ENCODE results near the gene NPIPA3. TPM values are rescaled to one million over a fixed set of nuclear protein-coding genes. Genes with fewer than 3 reads are reported as not detected.
"Not testable (repeated sequence)": the region's sequence is repeated elsewhere in the genome, so short reads cannot be mapped to it uniquely, and the experiment has no call there.

The NPIPA3 gene
- 1.2 and 1.6 TPM in 2 replicates for total RNA-seq

DNA sequence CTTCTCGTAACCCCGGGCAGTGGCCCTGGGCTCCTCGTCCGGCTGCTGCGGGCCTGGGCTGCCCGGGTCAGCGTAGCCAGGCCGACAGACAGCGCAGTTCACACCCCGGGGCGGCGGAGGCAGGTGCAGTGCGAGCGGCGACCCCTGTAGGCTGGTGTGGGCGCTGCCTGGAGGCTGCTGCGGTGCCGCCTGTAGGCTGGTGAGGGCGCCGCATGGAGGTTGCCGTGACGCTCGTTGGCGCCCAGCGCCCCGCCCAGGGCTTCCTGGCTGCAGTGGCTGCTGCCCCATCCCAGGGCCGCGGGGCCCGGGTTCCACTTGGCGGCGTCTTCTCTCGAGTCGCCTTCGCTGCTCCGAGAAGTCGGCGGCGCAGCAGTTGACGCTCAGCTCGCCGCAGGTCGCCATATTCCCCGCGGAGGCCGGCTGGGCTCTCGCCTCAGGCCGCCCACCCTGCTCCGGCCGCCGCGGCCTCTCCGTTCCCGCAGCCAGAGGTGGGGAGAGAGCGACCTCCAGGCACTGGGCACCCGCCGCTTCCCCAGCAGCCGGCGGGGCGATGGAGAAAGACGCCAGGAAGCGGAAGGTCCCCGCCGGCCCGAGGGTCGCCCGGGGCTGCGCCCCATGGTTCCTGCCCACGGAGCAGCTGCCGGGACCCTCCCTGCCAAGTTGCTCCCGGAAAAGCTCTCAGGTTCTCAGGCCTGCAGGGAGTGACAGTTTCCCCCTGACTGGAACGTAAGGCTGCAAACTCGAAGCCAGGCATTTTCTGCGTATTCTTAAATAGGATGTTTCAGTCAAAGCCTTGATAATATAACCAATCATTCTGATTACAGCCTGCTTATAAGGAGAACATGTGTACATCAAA lies at the start of gene NPIPA3:
Gene NPIPA3, plus strand, starts transcription at position 256 of the 856 bp plus-strand sequence. CDS start 5,533 bp downstream, outside the sequence.
- not testable (repeated sequence) for H3K4me1 Mint-ChIP-seq (ENCODE audit: low read depth); DNase-seq (ENCODE audit: low spot score)

DNA sequence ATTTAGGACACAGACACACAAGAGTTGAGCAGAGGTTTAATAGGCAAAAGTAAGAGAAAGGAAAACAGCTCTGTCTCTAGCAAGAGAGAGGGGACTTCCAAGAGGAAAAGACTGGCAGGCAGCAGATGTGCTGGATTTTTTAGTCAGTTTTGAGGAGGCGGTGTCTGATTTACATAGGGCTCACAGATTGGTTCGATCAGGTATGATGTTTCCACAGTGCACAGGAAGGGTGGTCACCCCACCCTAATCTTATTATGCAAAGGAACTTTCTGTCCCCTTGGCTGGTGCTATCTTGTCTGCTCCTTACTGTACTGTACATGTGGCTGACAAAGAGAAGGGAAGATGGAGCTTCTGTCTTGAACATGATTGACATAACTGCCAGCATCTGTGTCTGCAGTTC lies 45.1 kb upstream of the NPIPA3 start:
- Mint-ChIP-seq H3K4me1 (ENCODE audit: low read depth) (peaks cover 7% of the 10 kb centered on the region), H3K9me3 (no peaks in the 10 kb centered on the region), H3K27ac (peak overlapping the region; percentile 61), H3K36me3 (ENCODE audit: low read depth) (peaks cover 56% of the 10 kb centered on the region), H3K27me3 (ENCODE audit: low read depth) (no peaks in the 10 kb centered on the region), H3K4me3 (ENCODE audit: low read depth) (no peak overlapping the region)
- intact Hi-C loops (cut with micrococcal nuclease): no loop called here
- no peak for DNase-seq (ENCODE audit: low spot score)

More for the DNA sequence above, at the start of gene NPIPA3:
- H3K9me3 Mint-ChIP-seq; H3K36me3 Mint-ChIP-seq (ENCODE audit: low read depth); intact Hi-C loops (cut with micrococcal nuclease); H3K27ac Mint-ChIP-seq; H3K4me3 Mint-ChIP-seq (ENCODE audit: low read depth); H3K27me3 Mint-ChIP-seq (ENCODE audit: low read depth): not testable (repeated sequence)

DNA sequence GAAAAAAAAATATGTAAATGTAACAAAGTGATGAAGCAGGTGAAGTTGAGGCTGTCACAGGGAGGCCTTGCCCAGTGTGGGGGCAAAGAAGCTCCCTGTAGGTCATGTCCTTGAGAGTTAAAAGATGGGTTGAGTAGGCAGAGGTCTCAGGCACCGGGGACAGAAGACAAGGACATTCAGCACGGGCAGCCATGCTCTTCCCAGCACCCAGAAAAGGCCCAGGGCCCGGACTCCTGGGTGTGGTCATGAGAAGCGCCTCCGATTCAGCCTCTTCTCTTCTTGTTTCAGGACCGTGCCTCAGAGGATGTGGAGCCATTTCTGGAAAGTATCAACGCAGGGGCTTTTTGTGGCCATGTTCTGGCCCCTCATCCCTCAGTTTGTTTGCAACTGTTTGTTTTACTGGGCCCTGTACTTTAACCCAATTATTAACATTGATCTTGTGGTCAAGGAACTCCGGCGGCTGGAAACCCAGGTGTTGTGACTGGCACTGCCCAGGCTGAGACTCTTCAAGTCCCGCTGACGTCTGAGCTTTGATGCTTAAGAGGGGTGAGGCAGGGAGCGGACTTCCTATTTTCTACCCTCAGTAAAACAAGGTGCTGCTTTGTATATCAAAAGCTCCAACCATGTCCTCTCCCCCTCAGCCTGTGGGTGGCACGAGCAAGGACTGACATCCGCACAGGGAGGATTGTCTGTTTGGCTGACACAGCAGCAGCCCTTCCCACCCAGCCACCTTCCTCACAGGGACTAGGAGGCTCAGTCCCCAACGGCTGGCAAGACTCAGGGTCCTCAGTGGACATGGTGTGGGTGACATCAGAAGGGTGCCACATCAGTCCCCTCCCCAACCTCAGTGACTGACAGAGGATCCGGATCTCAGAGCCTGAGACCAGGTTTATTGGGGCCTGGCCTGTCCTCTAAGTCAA lies 35.6 kb upstream of the NPIPA3 start:
- H3K27me3 Mint-ChIP-seq (ENCODE audit: low read depth): no peaks in the 10 kb centered on the region
- peaks cover 3% of the 10 kb centered on the region for H3K4me1 Mint-ChIP-seq (ENCODE audit: low read depth)
- no peaks in the 10 kb centered on the region for H3K9me3 Mint-ChIP-seq
- H3K36me3 Mint-ChIP-seq (ENCODE audit: low read depth): peaks cover 59% of the 10 kb centered on the region
- no peak overlapping the region for H3K4me3 Mint-ChIP-seq (ENCODE audit: low read depth)
- no peak for DNase-seq (ENCODE audit: low spot score)
- intact Hi-C loops (cut with micrococcal nuclease): no loop called here
- no peak overlapping the region for H3K27ac Mint-ChIP-seq

DNA sequence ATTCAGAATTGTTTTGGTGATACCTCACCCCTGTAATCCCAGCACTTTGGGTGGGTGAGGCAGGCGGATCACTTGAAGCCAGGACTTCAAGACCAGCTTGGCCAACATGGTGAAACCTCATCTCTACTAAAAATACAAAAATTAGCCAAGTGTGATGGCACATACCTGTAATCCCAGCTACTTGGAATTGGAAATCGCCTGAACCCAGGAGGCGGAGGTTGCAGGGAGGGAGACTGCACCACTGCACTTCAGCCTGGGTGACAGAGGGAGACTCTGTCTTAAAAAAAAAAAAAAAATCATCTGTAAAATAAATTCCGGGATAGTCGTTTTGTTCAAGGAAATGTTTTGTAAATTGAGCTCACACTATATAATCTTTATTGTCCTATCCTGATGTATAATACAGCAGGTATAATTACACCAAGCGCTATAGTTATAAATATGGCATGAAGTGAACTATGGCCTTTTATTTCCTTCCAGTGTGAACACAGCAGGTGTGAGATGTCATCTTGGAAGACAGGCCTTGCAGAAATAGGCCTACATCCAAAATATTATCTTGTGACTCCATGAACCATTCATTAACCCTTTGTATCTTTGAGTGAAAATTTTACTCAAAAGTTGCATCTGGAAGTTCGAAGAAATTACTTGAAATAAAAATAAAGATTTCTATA lies 34.5 kb upstream of the NPIPA3 start:
- intact Hi-C loops (cut with micrococcal nuclease): no loop called here

DNA sequence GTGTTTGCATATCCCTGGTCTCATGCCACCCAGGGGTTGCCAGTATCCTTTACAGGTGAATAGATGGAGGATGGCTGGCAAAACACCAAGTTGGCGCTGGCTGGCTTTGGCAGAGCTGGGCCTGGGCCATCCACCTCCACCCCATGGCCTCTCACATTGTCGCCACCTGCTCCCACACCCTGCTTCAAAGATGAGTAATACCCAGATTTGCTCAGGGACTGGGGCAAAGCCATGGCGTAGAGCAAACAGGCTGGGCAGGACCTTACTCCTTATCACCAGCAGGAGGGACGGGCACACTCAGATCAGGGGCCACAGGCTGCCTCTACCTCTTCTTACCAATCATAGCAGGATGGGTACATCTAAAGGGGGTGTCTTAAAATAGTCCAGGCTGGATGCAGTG lies 33.4 kb upstream of the NPIPA3 start:
- intact Hi-C loops (cut with micrococcal nuclease): no loop called here
- Mint-ChIP-seq H3K36me3 (ENCODE audit: low read depth) (peaks cover 47% of the 10 kb centered on the region), H3K9me3 (no peaks in the 10 kb centered on the region), H3K27ac (no peak overlapping the region), H3K4me3 (ENCODE audit: low read depth) (no peak overlapping the region), H3K27me3 (ENCODE audit: low read depth) (no peaks in the 10 kb centered on the region), H3K4me1 (ENCODE audit: low read depth) (peaks cover 4% of the 10 kb centered on the region)
- DNase-seq (ENCODE audit: low spot score): no peak

More for the DNA sequence above, 34.5 kb upstream of the NPIPA3 start:
- Mint-ChIP-seq H3K9me3 (no peaks in the 10 kb centered on the region), H3K36me3 (ENCODE audit: low read depth) (peaks cover 53% of the 10 kb centered on the region), H3K4me3 (ENCODE audit: low read depth) (no peak overlapping the region), H3K4me1 (ENCODE audit: low read depth) (peaks cover 4% of the 10 kb centered on the region), H3K27ac (no peak overlapping the region), H3K27me3 (ENCODE audit: low read depth) (no peaks in the 10 kb centered on the region)
- no peak for DNase-seq (ENCODE audit: low spot score)

DNA sequence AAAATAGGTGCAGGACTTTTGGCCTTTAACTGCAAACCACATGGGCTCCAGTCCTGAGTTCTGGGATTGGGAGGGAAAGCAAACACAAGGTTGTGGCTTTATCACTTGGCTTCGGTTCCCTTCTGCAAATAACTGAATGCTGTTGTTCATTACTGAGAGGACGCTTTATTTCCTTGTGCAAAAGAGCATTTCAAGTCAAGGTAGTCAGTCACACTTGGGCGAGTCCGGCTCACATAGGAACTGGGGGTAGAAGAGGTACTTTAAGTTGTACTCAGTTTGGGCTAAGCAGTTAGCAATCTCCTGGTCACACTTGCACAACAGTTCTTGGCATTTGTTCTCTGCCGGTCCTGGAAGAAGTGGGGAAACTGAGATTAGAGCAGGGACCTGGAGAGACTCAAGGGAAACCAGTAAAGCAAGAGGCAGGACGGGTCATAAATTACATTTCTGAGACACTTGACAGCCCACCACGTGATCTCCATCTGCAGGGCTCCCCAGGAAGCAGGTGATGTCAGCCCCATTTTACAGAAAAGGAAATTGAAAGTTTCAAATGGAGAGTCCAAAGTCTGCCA lies 30.7 kb upstream of the NPIPA3 start:
- H3K27me3 Mint-ChIP-seq (ENCODE audit: low read depth): peaks cover 1% of the 10 kb centered on the region
- intact Hi-C loops (cut with micrococcal nuclease): no loop called here
- H3K36me3 Mint-ChIP-seq (ENCODE audit: low read depth): peaks cover 23% of the 10 kb centered on the region
- no peak overlapping the region for H3K4me3 Mint-ChIP-seq (ENCODE audit: low read depth)
- H3K27ac Mint-ChIP-seq: no peak overlapping the region
- no peak for DNase-seq (ENCODE audit: low spot score)
- H3K9me3 Mint-ChIP-seq: no peaks in the 10 kb centered on the region
- peaks cover 7% of the 10 kb centered on the region for H3K4me1 Mint-ChIP-seq (ENCODE audit: low read depth)

DNA sequence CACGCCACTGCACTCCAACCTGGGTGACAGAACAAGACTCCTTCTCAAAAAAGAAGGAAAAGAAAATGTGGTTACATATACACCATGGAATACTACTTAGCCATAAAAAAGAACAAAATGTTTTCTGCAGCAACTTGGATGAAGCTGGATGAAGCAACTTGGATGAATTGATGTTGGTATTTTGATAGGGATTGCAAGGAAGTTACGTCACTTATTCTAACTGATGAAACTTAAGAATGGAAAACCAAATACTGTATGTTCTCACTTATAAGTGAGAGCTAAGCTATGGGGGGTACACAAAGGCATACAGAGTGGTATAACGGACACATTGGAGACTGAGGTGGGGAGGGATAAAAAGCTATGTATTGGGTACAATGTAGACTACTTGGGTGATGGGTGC lies 26.6 kb upstream of the NPIPA3 start:
- peaks cover 6% of the 10 kb centered on the region for H3K36me3 Mint-ChIP-seq (ENCODE audit: low read depth)
- H3K4me3 Mint-ChIP-seq (ENCODE audit: low read depth): no peak overlapping the region
- no peaks in the 10 kb centered on the region for H3K9me3 Mint-ChIP-seq
- peaks cover 1% of the 10 kb centered on the region for H3K27me3 Mint-ChIP-seq (ENCODE audit: low read depth)
- intact Hi-C loops (cut with micrococcal nuclease): no loop called here
- H3K27ac Mint-ChIP-seq: no peak overlapping the region
- peaks cover 7% of the 10 kb centered on the region for H3K4me1 Mint-ChIP-seq (ENCODE audit: low read depth)
- DNase-seq (ENCODE audit: low spot score): no peak

DNA sequence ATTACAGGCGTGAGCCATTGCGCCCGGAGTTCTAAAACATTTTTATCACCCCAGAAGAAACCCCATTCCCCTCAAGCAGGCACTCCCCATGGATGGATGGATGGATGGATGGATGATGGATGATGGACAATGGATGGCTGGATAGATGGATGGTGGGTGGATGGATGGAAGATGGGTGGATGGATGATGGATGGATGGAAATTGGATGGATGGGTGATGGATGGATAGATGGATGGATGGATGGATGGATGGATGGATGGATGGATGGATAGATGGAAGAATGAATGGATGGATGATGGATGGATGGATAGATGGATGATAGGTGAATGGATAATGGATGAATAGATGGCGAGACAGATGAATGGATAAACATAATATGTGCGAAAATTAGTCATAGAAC lies 25.6 kb upstream of the NPIPA3 start:
- H3K36me3 Mint-ChIP-seq (ENCODE audit: low read depth): peaks cover 6% of the 10 kb centered on the region
- DNase-seq (ENCODE audit: low spot score): no peak
- peaks cover 1% of the 10 kb centered on the region for H3K27me3 Mint-ChIP-seq (ENCODE audit: low read depth)
- no peak overlapping the region for H3K4me3 Mint-ChIP-seq (ENCODE audit: low read depth)
- intact Hi-C loops (cut with micrococcal nuclease): no loop called here
- H3K9me3 Mint-ChIP-seq: no peaks in the 10 kb centered on the region
- H3K27ac Mint-ChIP-seq: no peak overlapping the region
- peaks cover 4% of the 10 kb centered on the region for H3K4me1 Mint-ChIP-seq (ENCODE audit: low read depth)

DNA sequence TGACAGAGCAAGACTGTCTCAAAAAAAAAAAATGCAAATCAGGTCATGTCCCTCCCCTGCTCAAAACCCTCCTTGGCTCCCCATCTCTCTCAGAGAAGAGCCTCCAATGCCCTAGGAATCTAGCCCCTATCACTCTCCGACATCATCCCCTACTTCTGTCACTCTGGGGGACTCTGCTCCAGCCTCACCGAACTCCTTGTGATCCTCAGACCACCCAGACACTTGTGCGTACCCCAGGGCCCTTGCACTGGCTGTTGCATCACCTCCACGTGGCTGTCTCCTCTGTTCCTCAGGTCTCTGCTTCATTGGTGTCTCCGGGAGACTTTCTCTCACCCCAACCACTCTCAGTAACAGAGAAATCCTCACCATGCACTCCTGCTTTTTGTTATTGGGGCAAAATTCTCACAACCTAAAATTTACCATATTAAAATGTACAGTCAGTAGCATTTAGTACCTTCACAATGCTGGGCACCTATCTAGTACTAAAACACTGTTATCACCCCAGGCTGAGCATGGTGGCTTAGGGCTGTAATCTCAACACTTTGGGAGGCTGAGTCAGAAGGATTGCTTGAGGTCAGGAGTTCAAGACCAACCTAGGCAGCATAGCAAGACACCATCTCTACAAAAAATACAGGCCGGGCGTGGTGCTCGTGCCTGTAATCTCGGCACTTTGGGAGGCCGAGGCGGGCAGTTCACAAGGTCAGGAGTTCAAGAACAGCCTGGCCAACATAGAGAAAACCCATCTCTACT lies 24.3 kb upstream of the NPIPA3 start:
- no peak for DNase-seq (ENCODE audit: low spot score)
- Mint-ChIP-seq H3K27me3 (ENCODE audit: low read depth) (peaks cover 1% of the 10 kb centered on the region), H3K4me1 (ENCODE audit: low read depth) (peaks cover 3% of the 10 kb centered on the region), H3K27ac (no peak overlapping the region), H3K4me3 (ENCODE audit: low read depth) (no peak overlapping the region), H3K36me3 (ENCODE audit: low read depth) (peaks cover 3% of the 10 kb centered on the region), H3K9me3 (no peaks in the 10 kb centered on the region)
- intact Hi-C loops (cut with micrococcal nuclease): no loop called here

DNA sequence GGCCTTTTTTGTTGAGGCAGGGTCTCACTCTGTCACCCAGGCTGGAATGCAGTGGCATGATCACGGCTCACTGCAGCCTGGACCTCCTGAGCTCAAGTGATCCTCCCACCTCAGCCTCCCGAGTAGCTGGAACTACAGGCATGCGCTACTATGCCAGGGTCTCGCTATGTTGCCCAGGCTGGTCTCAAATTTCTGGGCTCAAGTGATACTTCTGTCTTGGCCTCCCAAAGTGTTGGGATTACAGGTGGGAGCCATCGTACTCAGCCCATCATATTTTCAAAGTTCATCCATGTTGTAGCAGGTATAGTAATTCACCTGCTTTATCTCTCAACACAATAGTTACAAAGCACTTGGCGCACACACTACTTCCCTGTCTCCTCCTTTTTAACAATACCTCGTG lies 22.8 kb upstream of the NPIPA3 start:
- H3K4me3 Mint-ChIP-seq (ENCODE audit: low read depth); H3K27ac Mint-ChIP-seq; H3K27me3 Mint-ChIP-seq (ENCODE audit: low read depth); DNase-seq (ENCODE audit: low spot score); intact Hi-C loops (cut with micrococcal nuclease); H3K36me3 Mint-ChIP-seq (ENCODE audit: low read depth); H3K9me3 Mint-ChIP-seq; H3K4me1 Mint-ChIP-seq (ENCODE audit: low read depth): not testable (repeated sequence)

DNA sequence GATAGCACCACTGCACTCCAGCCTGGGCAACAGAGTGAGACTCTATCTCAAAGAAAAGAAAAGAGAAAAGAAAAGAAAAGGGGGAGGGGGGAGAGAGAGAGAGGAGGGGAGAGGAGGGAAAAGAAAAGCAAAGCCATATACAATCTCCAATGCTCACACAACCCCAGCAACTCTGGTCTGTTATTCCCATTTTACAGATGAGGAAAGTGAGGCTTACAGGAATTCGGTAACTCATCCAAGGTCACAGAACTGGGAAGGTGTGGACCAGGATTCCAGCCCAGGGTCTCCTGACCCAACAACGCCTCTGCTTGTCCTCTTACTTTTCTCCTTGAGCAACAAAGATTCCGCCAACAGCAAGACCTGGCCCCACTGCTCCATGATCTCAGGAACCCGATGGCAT lies 22.1 kb upstream of the NPIPA3 start:
- peaks cover 1% of the 10 kb centered on the region for H3K27me3 Mint-ChIP-seq (ENCODE audit: low read depth)
- DNase-seq (ENCODE audit: low spot score): no peak
- H3K4me1 Mint-ChIP-seq (ENCODE audit: low read depth): no peaks in the 10 kb centered on the region
- intact Hi-C loops (cut with micrococcal nuclease): no loop called here
- no peaks in the 10 kb centered on the region for H3K9me3 Mint-ChIP-seq
- no peaks in the 10 kb centered on the region for H3K36me3 Mint-ChIP-seq (ENCODE audit: low read depth)
- no peak overlapping the region for H3K4me3 Mint-ChIP-seq (ENCODE audit: low read depth)
- H3K27ac Mint-ChIP-seq: no peak overlapping the region

DNA sequence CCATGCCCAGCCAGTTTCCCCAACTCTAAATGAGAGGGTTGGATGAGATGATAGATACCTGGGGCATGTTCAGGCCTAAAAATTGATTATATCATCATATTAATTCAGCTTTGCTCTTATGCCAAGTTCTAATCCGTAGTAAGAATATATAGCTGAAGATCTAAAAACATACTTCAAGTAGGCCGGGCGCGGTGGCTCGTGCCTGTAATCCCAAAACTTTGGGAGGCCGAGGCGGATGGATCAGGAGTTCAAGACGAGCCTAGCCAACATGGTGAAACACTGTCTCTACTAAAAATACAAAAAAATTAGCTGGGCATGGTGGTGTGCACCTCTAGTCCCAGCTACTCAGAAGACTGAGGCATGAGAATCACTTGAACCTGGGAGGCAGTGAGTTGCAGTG lies 21.1 kb upstream of the NPIPA3 start:
- intact Hi-C loops (cut with micrococcal nuclease): no loop called here
- Mint-ChIP-seq H3K4me3 (ENCODE audit: low read depth) (no peak overlapping the region), H3K36me3 (ENCODE audit: low read depth) (no peaks in the 10 kb centered on the region), H3K27ac (no peak overlapping the region), H3K4me1 (ENCODE audit: low read depth) (no peaks in the 10 kb centered on the region), H3K27me3 (ENCODE audit: low read depth) (no peaks in the 10 kb centered on the region), H3K9me3 (no peaks in the 10 kb centered on the region)
- DNase-seq (ENCODE audit: low spot score): no peak

Measured in activated T-helper 2 cell treated with anti-CD3 and anti-CD28 coated beads, Interferon-gamma antibody, Interleukin-2, Interleukin-4, amounts not matched to agents 10 μg/mL and 5 μg/mL and 100 μg/mL, durations not matched to agents 14 hours and 24 hours and 36 hours (primary cell).